Measurements from ENCODE around the gene CDK5RAP2. TPM values are rescaled to one million over a fixed set of nuclear protein-coding genes. Genes with fewer than 3 reads are reported as not detected.

The CDK5RAP2 gene
- total and polyA plus RNA-seq, 9 of the 15 experiments (the other 6 are each of a cell fraction or from before 2014, with no cell fraction given), result 19.9 to 68.8 (median 42.2) TPM

DNA sequence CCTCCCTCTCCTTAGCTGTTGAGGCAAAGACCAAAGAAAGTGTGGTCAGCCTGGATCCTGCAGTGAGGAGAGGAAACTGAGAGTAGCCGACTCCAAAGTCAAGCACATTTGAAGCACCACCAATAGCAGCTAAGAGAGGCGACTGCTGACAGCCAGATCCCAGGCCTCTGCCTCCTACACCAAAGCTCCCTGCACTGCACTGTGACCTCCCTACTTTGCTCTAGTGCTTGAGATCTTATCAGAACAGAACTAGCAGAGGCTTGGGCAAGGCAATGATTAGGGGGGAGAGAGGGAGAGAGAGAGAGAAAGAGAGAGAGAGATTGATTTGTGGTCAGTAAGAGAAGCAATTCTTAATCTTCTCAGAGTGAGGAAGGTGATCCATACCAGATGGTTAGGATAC is 216.3 kb downstream of the CDK5RAP2 start:
- no peak overlapping the region for H3K9ac ChIP-seq (ENCODE audit: insufficient read depth in 1 of 2, low read depth in 2 of 2, low read length in 2 of 2)
- CTCF ChIA-PET (ENCODE audit: low intra/inter-chr PET ratio), result no interaction called here
- H3K36me3 ChIP-seq (ENCODE audit: control insufficient read depth, insufficient read depth, low read length), result no peaks in the 10 kb centered on the region
- ATAC-seq (peak; percentile 61; the same call in 2 of the 3 replicates), FAIRE-seq (no peak), DNase-seq (ENCODE audit: extremely low read depth in 1 of 4, low spot score in 3 of 4) (no peak)
- no peak for TF ChIP-seq ZEB2 (IDR thresholded peaks at IDR 0.05)
- no peak for TF ChIP-seq XRCC5 (IDR thresholded peaks at IDR 0.05; ENCODE audit: low read depth, low read length)
- no peak for TF ChIP-seq YY1 (IDR thresholded peaks at IDR 0.05; ENCODE audit: borderline replicate concordance in 1 of 3, control insufficient read depth in 1 of 3, extremely low read depth in 1 of 3, insufficient read depth in 3 of 3, insufficient read length in 1 of 3, insufficient replicate concordance in 2 of 3, low read depth in 1 of 3, low read length in 2 of 3)
- TF ChIP-seq, protein P1, sequence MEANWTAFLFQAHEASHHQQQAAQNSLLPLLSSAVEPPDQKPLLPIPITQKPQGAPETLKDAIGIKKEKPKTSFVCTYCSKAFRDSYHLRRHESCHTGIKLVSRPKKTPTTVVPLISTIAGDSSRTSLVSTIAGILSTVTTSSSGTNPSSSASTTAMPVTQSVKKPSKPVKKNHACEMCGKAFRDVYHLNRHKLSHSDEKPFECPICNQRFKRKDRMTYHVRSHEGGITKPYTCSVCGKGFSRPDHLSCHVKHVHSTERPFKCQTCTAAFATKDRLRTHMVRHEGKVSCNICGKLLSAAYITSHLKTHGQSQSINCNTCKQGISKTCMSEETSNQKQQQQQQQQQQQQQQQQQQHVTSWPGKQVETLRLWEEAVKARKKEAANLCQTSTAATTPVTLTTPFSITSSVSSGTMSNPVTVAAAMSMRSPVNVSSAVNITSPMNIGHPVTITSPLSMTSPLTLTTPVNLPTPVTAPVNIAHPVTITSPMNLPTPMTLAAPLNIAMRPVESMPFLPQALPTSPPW (CRISPR knock-in tag; IDR thresholded peaks at IDR 0.05), result peak; percentile 45; the same call in 1 of the 2 replicates
- TF ChIP-seq FOXA3 (CRISPR knock-in tag; conservative IDR thresholded peaks at IDR 0.05 in 1 of 2, IDR thresholded peaks at IDR 0.05 in 1 of 2), result no peak
- TF ChIP-seq BMI1 (IDR thresholded peaks at IDR 0.05; ENCODE audit: low read length), result no peak
- TF ChIP-seq, protein P2, sequence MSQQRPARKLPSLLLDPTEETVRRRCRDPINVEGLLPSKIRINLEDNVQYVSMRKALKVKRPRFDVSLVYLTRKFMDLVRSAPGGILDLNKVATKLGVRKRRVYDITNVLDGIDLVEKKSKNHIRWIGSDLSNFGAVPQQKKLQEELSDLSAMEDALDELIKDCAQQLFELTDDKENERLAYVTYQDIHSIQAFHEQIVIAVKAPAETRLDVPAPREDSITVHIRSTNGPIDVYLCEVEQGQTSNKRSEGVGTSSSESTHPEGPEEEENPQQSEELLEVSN (IDR thresholded peaks at IDR 0.05; ENCODE audit: borderline replicate concordance in 1 of 2, extremely low read depth in 1 of 2, insufficient read depth in 1 of 2, insufficient read length in 1 of 2, low read depth in 1 of 2, low read length in 1 of 2, poor library complexity in 1 of 2, severe bottlenecking in 1 of 2), result no peak
- TF ChIP-seq ZNF766 (CRISPR knock-in tag; conservative IDR thresholded peaks at IDR 0.05), result no peak
- no peaks in the 10 kb centered on the region for H3K4me1 ChIP-seq (replicated peaks in 1 of 2; ENCODE audit: control insufficient read depth in 2 of 2, insufficient read depth in 2 of 2, low read length in 2 of 2)
- intact Hi-C loops (cut with micrococcal nuclease) (no loop called here), in situ Hi-C loops (cut with MboI) (no loop called here)
- H4K20me1 ChIP-seq (replicated peaks; ENCODE audit: control insufficient read depth, insufficient read depth, low read length), result no peaks in the 10 kb centered on the region
- no peaks in the 10 kb centered on the region for H3K79me2 ChIP-seq (ENCODE audit: control insufficient read depth, insufficient read depth, low read length)
- no TSS peak for BruUV-seq (replicated peaks)
- no peak overlapping the region for H2AFZ ChIP-seq (ENCODE audit: low read depth, low read length)
- 0% methylated on average over 2 of the region's 2 CpGs for WGBS (ENCODE audit: insufficient coverage, low coverage, missing lambda C conversion rate)
- no peak overlapping the region for H3K4me3 ChIP-seq
- H3K27ac ChIP-seq (ENCODE audit: extremely low read depth, low read depth, low read length), result no peak overlapping the region
- H3K9me3 ChIP-seq (replicated peaks; ENCODE audit: control insufficient read depth, insufficient read depth, low read depth, low read length), result no peaks in the 10 kb centered on the region; the same call in 1 of the 2 replicates
- POLR2A ChIA-PET, result interaction anchor here (0.6 to 0.8 kb wide), 2 partner anchors 10 to 263 kb away, joined by 3 read pairs; no protein-coding TSS in a partner anchor
- H3K4me2 ChIP-seq (ENCODE audit: insufficient read depth, low read length), result no peak overlapping the region
- H3K9me1 ChIP-seq (ENCODE audit: control insufficient read depth, insufficient read depth, low read length), result no peaks in the 10 kb centered on the region
- H3K27me3 ChIP-seq (ENCODE audit: control insufficient read depth in 2 of 2, insufficient read depth in 2 of 2, low read length in 2 of 2), result peaks cover 0 to 11% of the 10 kb centered on the region in 2 experiments; a peak in 2 of 5 replicates

Measured in K562 (cell line).